HepG2 (cell line): ENCODE data around the gene SLC2A8. TPM values are rescaled to one million over a fixed set of nuclear protein-coding genes. Genes with fewer than 3 reads are reported as not detected.

Experiments
- ARID5B ChIP-seq: IDR thresholded peaks from 2 replicates; pipeline ENCODE4 v1.4.0; 2020; ENCODE audit warnings: mild to moderate bottlenecking, missing genetic modification reagents
- EP300 ChIP-seq, 3 experiments: sonication (generic) in 1 of 3; formaldehyde crosslinking in 1 of 3; IDR thresholded peaks; 2 replicates each; pipeline versions ENCODE4 v1.5.1 to v1.6.1; 2011 to 2020; ENCODE audit warnings: low read depth in 2 of 3, low read length in 2 of 3, borderline replicate concordance in 1 of 3, improper control_type of control experiment in 1 of 3, mild to moderate bottlenecking in 1 of 3, missing genetic modification reagents in 1 of 3, moderate library complexity in 1 of 3
- FOSL2 ChIP-seq: sonication (generic); formaldehyde crosslinking; IDR thresholded peaks from 2 replicates; pipeline ENCODE4 v1.4.0; 2020; ENCODE audit warnings: missing genetic modification reagents
- HMG20A ChIP-seq: IDR thresholded peaks from 2 replicates; pipeline ENCODE4 v1.6.1; 2016; ENCODE audit warnings: borderline replicate concordance
- MNT ChIP-seq: fragments of 450-650 bp; IDR thresholded peaks from 2 replicates; pipeline ENCODE4 v1.6.1; 2016
- PAXIP1 ChIP-seq: sonication (generic); formaldehyde crosslinking; conservative IDR thresholded peaks from 2 replicates; pipeline ENCODE4 v1.4.0; 2020; ENCODE audit warnings: mild to moderate bottlenecking, missing genetic modification reagents, moderate library complexity
- TRIM24 ChIP-seq: sonication (generic); formaldehyde crosslinking; IDR thresholded peaks from 2 replicates; pipeline ENCODE4 v1.8.0; 2022; ENCODE audit warnings: mild to moderate bottlenecking, missing genetic modification reagents
- ZBTB4 ChIP-seq: sonication (generic); formaldehyde crosslinking; IDR thresholded peaks from 2 replicates; pipeline ENCODE4 v1.4.0; 2020; ENCODE audit warnings: missing genetic modification reagents, mild to moderate bottlenecking, borderline replicate concordance
- ZNF362 ChIP-seq: sonication (generic); formaldehyde crosslinking; IDR thresholded peaks from 2 replicates; pipeline ENCODE4 v1.4.0; 2020; ENCODE audit warnings: missing genetic modification reagents, mild to moderate bottlenecking, borderline replicate concordance
- ZNF547 ChIP-seq: sonication (generic); formaldehyde crosslinking; IDR thresholded peaks from 2 replicates; pipeline ENCODE4 v1.5.1; 2020; ENCODE audit warnings: mild to moderate bottlenecking, missing genetic modification reagents
- polyA plus RNA-seq, 8 experiments: library from polyadenylated mRNA; depleted of rRNA in 3 of 8; stranded (reverse) in 7 of 8; unstranded in 1 of 8; fragments of >200 nt; fragmentation: Illumina TruSeq in 4 of 8; extraction: Trizol in 4 of 8; gene quantifications; 2 replicates each; pipeline versions ENCODE4 v1.2.1 to v1.2.3, GENCODE V29; 2011 to 2016; ENCODE audit warnings: low read depth in 4 of 8, missing spikeins in 1 of 8, mixed read lengths in 1 of 8; ENCODE audit not compliant: insufficient read depth in 1 of 8
- total RNA-seq, 5 experiments: library from RNA; depleted of rRNA; stranded (reverse); fragments of >200 nt; fragmentation: Illumina TruSeq; extraction: Trizol; gene quantifications; 2 replicates each; pipeline ENCODE4 v1.2.3, GENCODE V29; 2016; ENCODE audit warnings: low read depth in 1 of 5

Gene SLC2A8
- total and polyA plus RNA-seq, 2 of the 13 experiments (the other 11 are each of a cell fraction or from before 2014, with no cell fraction given) = 22.6 to 48.6 TPM

- TF ChIP-seq EP300 (IDR thresholded peaks at IDR 0.05; ENCODE audit: low read depth in 2 of 2, low read length in 2 of 2) (0 out of 4 replicates have a peak, but pooled peaks of 1 of the 2 experiments have one; percentile 28), EP300 (CRISPR knock-in tag; IDR thresholded peaks at IDR 0.05; ENCODE audit: borderline replicate concordance) (no peak), PAXIP1 (CRISPR knock-in tag) (0 out of 2 replicates have a peak, but pooled peaks have one; percentile 14), HMG20A (peak; percentile 27; the same call in 1 of the 2 replicates), FOSL2 (CRISPR knock-in tag) (peak; percentile 73), ZNF547 (CRISPR knock-in tag) (no peak), MNT (no peak), TRIM24 (CRISPR knock-in tag) (no peak), ARID5B (CRISPR knock-in tag) (peak; percentile 19; the same call in 1 of the 2 replicates), ZNF362 (peak; percentile 78), ZBTB4 (CRISPR knock-in tag) (no peak)
Observed at GRCh38 chr9:127389381-127390247, 7.4 kb upstream of the SLC2A8 start (continued).
